Panc1 (cell line): ENCODE results near the gene PBRM1. TPM values are rescaled to one million over a fixed set of nuclear protein-coding genes. Genes with fewer than 3 reads are reported as not detected.

ENCODE experiments used
- ATAC-seq: fragments of 200-7000 bp; cut with Tn5 transposase; 2 replicates; pipeline ENCODE4 v1.9.1; 2020; ENCODE audit warnings: mild to moderate bottlenecking, moderate library complexity
- BruUV-seq: library from RNA; stranded (reverse); fragments of 400-500 nt; replicated peaks from 2 replicates; lab custom pipeline; 2021; lab: Mats Ljungman, UMichigan
- CTCF ChIA-PET: fragments of 300-600 bp; sonication (Branson Sonifier 250); formaldehyde crosslinking; loops from one replicate; lab custom pipeline; 2022; ENCODE audit warnings: antibody characterized with exemption; lab: Charles Lee
- POLR2A ChIA-PET: fragments of 300-600 bp; sonication (Branson Sonifier 250); formaldehyde crosslinking; loops from one replicate; lab custom pipeline; 2022; ENCODE audit warnings: antibody characterized with exemption; lab: Charles Lee
- DNase-seq: peaks from one replicate; pipeline ENCODE4 v3.0.0-alpha.2; 2010; ENCODE audit warnings: low read depth, low spot score
- H3K27ac ChIP-seq: 2 replicates; pipeline ENCODE4 v1.5.1; 2011; ENCODE audit warnings: mild to moderate bottlenecking, low read length, inconsistent platforms
- H3K27me3 ChIP-seq: fragments of 200-500 bp; sonication (Bioruptor generic); 2 replicates; pipeline ENCODE4 v1.6.0; 2014; ENCODE audit warnings: low read length, inconsistent platforms; ENCODE audit not compliant: control insufficient read depth, insufficient read depth
- H3K36me3 ChIP-seq: fragments of 200-500 bp; sonication (Bioruptor generic); 2 replicates; pipeline ENCODE4 v1.5.1; 2014; ENCODE audit warnings: inconsistent platforms, mild to moderate bottlenecking, low read length, moderate library complexity; ENCODE audit not compliant: control insufficient read depth, insufficient read depth
- H3K4me1 ChIP-seq: 2 replicates; pipeline ENCODE4 v1.5.1; 2011; ENCODE audit warnings: inconsistent platforms, mild to moderate bottlenecking, low read length, moderate library complexity; ENCODE audit not compliant: control insufficient read depth, insufficient read depth
- H3K4me3 ChIP-seq, 2 experiments: 2 replicates each; pipeline ENCODE4 v1.5.1; 2011 to 2012; ENCODE audit warnings: low read depth in 2 of 2, low read length in 2 of 2, mild to moderate bottlenecking in 2 of 2, inconsistent platforms in 1 of 2, moderate library complexity in 1 of 2
- H3K9me3 ChIP-seq: fragments of 200-500 bp; sonication (Bioruptor generic); 2 replicates; pipeline ENCODE4 v1.5.1; 2014; ENCODE audit warnings: low read depth, mild to moderate bottlenecking, inconsistent platforms, low read length, moderate library complexity; ENCODE audit not compliant: control insufficient read depth, insufficient read depth
- POLR2AphosphoS5 ChIP-seq: IDR thresholded peaks from 2 replicates; pipeline ENCODE4 v1.6.1; 2012; ENCODE audit warnings: mild to moderate bottlenecking, low read depth, low read length, moderate library complexity
- SIN3A ChIP-seq: IDR thresholded peaks from 2 replicates; pipeline ENCODE4 v1.6.1; 2012; ENCODE audit warnings: low read depth, mild to moderate bottlenecking, low read length, moderate library complexity, borderline replicate concordance; ENCODE audit not compliant: insufficient read depth
- TCF7L2 ChIP-seq: IDR thresholded peaks from 2 replicates; pipeline ENCODE4 v1.6.1; 2011; ENCODE audit warnings: mild to moderate bottlenecking, low read depth, low read length, inconsistent platforms
- in situ Hi-C: cut with HindIII; loops from 2 replicates; pipeline ENCODE4 v1.10.0; 2016; ENCODE audit warnings: low sequenced_read_pairs, low pct_unique_long_range_greater_than_20kb
- intact Hi-C: fragments of 100-400 bp; cut with micrococcal nuclease; formaldehyde crosslinking; loops from one replicate; pipeline ENCODE4 v1.10.0; 2022; ENCODE audit not compliant: unreplicated experiment
- total RNA-seq: library from RNA; stranded (reverse); gene quantifications from one replicate; pipeline ENCODE4 v1.2.1, GENCODE V29; 2021; ENCODE audit not compliant: unreplicated experiment
- TF ChIP-seq, protein P1 (sequence below): fragments of 450-650 bp; IDR thresholded peaks from 2 replicates; pipeline ENCODE4 v1.5.1; 2017; ENCODE audit warnings: mild to moderate bottlenecking
- TF ChIP-seq, protein P2 (sequence below), 2 experiments: IDR thresholded peaks; 2 replicates each; pipeline ENCODE4 v1.6.1; 2011 to 2012; ENCODE audit warnings: low read depth in 2 of 2, control low read depth in 1 of 2, low read length in 1 of 2, mild to moderate bottlenecking in 1 of 2, moderate library complexity in 1 of 2; ENCODE audit not compliant: insufficient read depth in 1 of 2

The PBRM1 gene
- total RNA-seq, 1 experiment from 2014 or later = 43.5 TPM

DNA sequence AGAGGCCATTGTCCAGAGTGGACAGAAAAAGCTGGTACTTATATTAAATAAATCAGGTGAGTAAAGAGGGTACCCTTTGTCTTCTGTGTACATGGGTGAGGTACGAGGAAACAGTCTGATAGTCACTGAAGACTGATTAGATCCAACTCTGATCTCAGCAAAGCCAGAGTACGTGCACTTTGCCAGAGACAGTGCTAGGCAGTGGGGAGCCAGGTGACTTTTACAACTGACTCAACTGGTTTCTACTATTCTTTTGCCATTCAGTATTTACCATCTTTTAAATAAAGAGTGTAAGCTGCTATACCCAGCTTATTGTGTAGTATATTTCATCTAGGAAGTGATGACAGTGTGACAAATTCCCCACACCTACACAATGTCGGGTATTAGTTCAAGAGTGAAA is 3.4 kb upstream of the PBRM1 start:
- ATAC-seq (no peak), DNase-seq (no peak)
- TF ChIP-seq, protein P1, sequence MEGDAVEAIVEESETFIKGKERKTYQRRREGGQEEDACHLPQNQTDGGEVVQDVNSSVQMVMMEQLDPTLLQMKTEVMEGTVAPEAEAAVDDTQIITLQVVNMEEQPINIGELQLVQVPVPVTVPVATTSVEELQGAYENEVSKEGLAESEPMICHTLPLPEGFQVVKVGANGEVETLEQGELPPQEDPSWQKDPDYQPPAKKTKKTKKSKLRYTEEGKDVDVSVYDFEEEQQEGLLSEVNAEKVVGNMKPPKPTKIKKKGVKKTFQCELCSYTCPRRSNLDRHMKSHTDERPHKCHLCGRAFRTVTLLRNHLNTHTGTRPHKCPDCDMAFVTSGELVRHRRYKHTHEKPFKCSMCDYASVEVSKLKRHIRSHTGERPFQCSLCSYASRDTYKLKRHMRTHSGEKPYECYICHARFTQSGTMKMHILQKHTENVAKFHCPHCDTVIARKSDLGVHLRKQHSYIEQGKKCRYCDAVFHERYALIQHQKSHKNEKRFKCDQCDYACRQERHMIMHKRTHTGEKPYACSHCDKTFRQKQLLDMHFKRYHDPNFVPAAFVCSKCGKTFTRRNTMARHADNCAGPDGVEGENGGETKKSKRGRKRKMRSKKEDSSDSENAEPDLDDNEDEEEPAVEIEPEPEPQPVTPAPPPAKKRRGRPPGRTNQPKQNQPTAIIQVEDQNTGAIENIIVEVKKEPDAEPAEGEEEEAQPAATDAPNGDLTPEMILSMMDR = no peak
- TF ChIP-seq, protein P2, sequence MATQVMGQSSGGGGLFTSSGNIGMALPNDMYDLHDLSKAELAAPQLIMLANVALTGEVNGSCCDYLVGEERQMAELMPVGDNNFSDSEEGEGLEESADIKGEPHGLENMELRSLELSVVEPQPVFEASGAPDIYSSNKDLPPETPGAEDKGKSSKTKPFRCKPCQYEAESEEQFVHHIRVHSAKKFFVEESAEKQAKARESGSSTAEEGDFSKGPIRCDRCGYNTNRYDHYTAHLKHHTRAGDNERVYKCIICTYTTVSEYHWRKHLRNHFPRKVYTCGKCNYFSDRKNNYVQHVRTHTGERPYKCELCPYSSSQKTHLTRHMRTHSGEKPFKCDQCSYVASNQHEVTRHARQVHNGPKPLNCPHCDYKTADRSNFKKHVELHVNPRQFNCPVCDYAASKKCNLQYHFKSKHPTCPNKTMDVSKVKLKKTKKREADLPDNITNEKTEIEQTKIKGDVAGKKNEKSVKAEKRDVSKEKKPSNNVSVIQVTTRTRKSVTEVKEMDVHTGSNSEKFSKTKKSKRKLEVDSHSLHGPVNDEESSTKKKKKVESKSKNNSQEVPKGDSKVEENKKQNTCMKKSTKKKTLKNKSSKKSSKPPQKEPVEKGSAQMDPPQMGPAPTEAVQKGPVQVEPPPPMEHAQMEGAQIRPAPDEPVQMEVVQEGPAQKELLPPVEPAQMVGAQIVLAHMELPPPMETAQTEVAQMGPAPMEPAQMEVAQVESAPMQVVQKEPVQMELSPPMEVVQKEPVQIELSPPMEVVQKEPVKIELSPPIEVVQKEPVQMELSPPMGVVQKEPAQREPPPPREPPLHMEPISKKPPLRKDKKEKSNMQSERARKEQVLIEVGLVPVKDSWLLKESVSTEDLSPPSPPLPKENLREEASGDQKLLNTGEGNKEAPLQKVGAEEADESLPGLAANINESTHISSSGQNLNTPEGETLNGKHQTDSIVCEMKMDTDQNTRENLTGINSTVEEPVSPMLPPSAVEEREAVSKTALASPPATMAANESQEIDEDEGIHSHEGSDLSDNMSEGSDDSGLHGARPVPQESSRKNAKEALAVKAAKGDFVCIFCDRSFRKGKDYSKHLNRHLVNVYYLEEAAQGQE (IDR thresholded peaks at IDR 0.05; ENCODE audit: insufficient read depth in 1 of 2, low read depth in 2 of 2, low read length in 1 of 2) = no peak
- TF ChIP-seq TCF7L2 = no peak
- no peak for TF ChIP-seq POLR2AphosphoS5
- TF ChIP-seq SIN3A = no peak
- intact Hi-C loops = no loop called here
- peaks cover 55% of the 10 kb centered on the region for H3K36me3 ChIP-seq
- BruUV-seq = no TSS peak
- peaks cover 14% of the 10 kb centered on the region for H3K4me1 ChIP-seq
- H3K27me3 ChIP-seq = no peaks in the 10 kb centered on the region
- POLR2A ChIA-PET = no interaction called here
- in situ Hi-C loops = no loop called here
- no peak overlapping the region for H3K27ac ChIP-seq
- no peak overlapping the region for H3K4me3 ChIP-seq
- CTCF ChIA-PET = no interaction called here
- H3K9me3 ChIP-seq = no peaks in the 10 kb centered on the region

DNA sequence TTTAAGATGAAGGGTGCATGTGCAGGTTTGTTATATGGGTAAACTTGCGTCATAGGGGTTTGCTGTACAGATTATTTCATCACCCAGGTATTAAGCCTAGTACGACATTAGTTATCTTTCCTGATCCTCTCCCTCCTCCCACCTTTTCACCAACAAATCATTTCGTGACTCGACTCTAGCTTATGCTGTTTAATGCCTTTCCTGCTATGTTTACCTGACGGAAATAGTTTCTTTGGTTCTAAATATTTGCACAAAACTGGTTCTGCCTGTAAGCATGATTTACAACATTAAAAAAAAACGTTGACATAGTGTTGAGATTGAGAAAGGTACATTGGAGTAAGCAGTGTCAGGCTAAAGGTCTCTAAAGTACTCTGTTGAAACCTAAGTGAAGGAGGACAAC is 2.6 kb upstream of the PBRM1 start:
- ChIA-PET CTCF (no interaction called here), POLR2A (no interaction called here)
- no peaks in the 10 kb centered on the region for H3K27me3 ChIP-seq
- H3K27ac ChIP-seq = peak overlapping the region; percentile 97; the same call in 1 of the 2 replicates
- TF ChIP-seq SIN3A = no peak
- no peak for TF ChIP-seq TCF7L2
- TF ChIP-seq, protein P1 = no peak
- BruUV-seq = no TSS peak
- H3K36me3 ChIP-seq = peaks cover 52% of the 10 kb centered on the region
- intact Hi-C loops = no loop called here
- no peak overlapping the region for H3K4me3 ChIP-seq
- no peak for DNase-seq
- peaks cover 15% of the 10 kb centered on the region for H3K4me1 ChIP-seq
- ATAC-seq = no peak
- no peaks in the 10 kb centered on the region for H3K9me3 ChIP-seq
- in situ Hi-C loops = no loop called here
